Cerebellar cortex (tissue), 1 donor: ENCODE measurements around the gene SIM2.

Source experiments
- DNase-seq: peaks from one replicate; pipeline ENCODE4 v3.0.0-alpha.2; 2015; ENCODE audit warnings: low spot score

Gene SIM2

GRCh38 chr21:36763305-36763704, 64.4 kb downstream of the SIM2 start:
- no peak for DNase-seq

- DNase-seq: no peak
These were observed 66.3 kb downstream of the SIM2 start for GRCh38 chr21:36765229-36765628.

GRCh38 chr21:36766511-36766910, 67.6 kb downstream of the SIM2 start:
- DNase-seq: no peak

- no peak for DNase-seq
These were observed 68.2 kb downstream of the SIM2 start for GRCh38 chr21:36767096-36767495.

GRCh38 chr21:36768496-36768895, 69.6 kb downstream of the SIM2 start:
- no peak for DNase-seq

GRCh38 chr21:36769051-36769839, 70.3 kb downstream of the SIM2 start:
- peak; percentile 76 for DNase-seq

GRCh38 chr21:36773117-36773516, 74.2 kb downstream of the SIM2 start:
- peak; percentile 90 for DNase-seq

- no peak for DNase-seq
These were observed 75.1 kb downstream of the SIM2 start for GRCh38 chr21:36773995-36774394.

- no peak for DNase-seq
These were observed 78.2 kb downstream of the SIM2 start for GRCh38 chr21:36776981-36777617.

GRCh38 chr21:36780861-36781260, 81.9 kb downstream of the SIM2 start:
- no peak for DNase-seq

GRCh38 chr21:36783612-36784374, 84.9 kb downstream of the SIM2 start:
- no peak for DNase-seq

GRCh38 chr21:36784947-36785346, 86.0 kb downstream of the SIM2 start:
- DNase-seq: no peak

- DNase-seq: no peak
These were observed 86.7 kb downstream of the SIM2 start for GRCh38 chr21:36785615-36786014.

GRCh38 chr21:36786186-36786585, 87.3 kb downstream of the SIM2 start:
- no peak for DNase-seq

GRCh38 chr21:36788120-36788638, 89.3 kb downstream of the SIM2 start:
- DNase-seq: no peak

GRCh38 chr21:36790616-36791015, 91.7 kb downstream of the SIM2 start:
- peak; percentile 90 for DNase-seq

- peak; percentile 57 for DNase-seq
These were observed 92.3 kb downstream of the SIM2 start for GRCh38 chr21:36791180-36791579.

GRCh38 chr21:36791695-36792470, 93.0 kb downstream of the SIM2 start:
- peak; percentile 85 for DNase-seq

- DNase-seq: peak; percentile 75
These were observed 93.6 kb downstream of the SIM2 start for GRCh38 chr21:36792505-36792967.

- no peak for DNase-seq
These were observed 97.2 kb downstream of the SIM2 start for GRCh38 chr21:36796070-36796469.

GRCh38 chr21:36798491-36798890, 99.6 kb downstream of the SIM2 start:
- no peak for DNase-seq
